ENCODE results near the gene COL25A1.

DNA sequence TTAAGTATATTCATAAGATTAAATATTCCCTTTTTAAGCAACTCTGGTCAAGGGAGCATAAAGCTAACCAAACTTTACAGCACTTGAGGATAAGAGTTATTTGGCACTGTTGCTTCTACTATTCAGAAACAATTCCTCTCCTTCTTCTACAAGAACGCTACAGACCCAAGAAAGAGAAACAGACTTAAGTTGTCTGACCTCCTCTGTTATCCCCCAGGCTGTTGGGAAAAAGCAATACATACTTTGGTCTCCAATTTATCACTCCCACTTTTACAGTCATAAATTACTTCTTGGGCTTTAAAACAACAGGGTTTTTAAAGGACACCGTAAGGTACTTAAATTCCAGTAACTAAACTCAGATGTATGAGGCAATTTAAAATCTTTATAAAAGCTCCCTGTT is 147.4 kb downstream of the COL25A1 start:
- TF ChIP-seq POLR2A (IDR thresholded peaks at IDR 0.05; ENCODE audit: low read depth, low read length) (no peak), POLR2AphosphoS5 (IDR thresholded peaks at IDR 0.05; ENCODE audit: low read depth, low read length) (no peak)

Measured in GM12892 (cell line).